ENCODE data around the gene ARHGAP21.

GRCh38 chr10:24713086-24713485 is 10.6 kb downstream of the ARHGAP21 start:
- TF ChIP-seq POLR2A (IDR thresholded peaks at IDR 0.05) (no peak), CTCF (IDR thresholded peaks at IDR 0.05) (no peak)

Data from sigmoid colon (tissue), 3 donors.